Measurements from ENCODE around the gene CBY2.
A peak's percentile ranks its signal among the peaks of the same experiment; 100 is the strongest.

The CBY2 gene

GRCh38 chr13:45696610-45697226 is 5.4 kb upstream of the CBY2 start:
- TF ChIP-seq BHLHE40 (IDR thresholded peaks at IDR 0.05; ENCODE audit: borderline replicate concordance) (no peak), ELF4 (IDR thresholded peaks at IDR 0.05) (no peak), FOXK2 (IDR thresholded peaks at IDR 0.05) (no peak), SUZ12 (IDR thresholded peaks at IDR 0.05) (no peak), CTBP1 (IDR thresholded peaks at IDR 0.05; ENCODE audit: borderline replicate concordance) (no peak), SP1 (IDR thresholded peaks at IDR 0.05) (no peak), FOXM1 (IDR thresholded peaks at IDR 0.05; ENCODE audit: borderline replicate concordance) (no peak), L3MBTL2 (conservative IDR thresholded peaks at IDR 0.05) (no peak)
- ChIA-PET CTCF (no interaction called here), POLR2A (no interaction called here)
- no peak for DNase-seq (ENCODE audit: extremely low spot score)

- TF ChIP-seq FOXM1 (IDR thresholded peaks at IDR 0.05; ENCODE audit: borderline replicate concordance) (no peak), FOXA1 (IDR thresholded peaks at IDR 0.05) (no peak), LEF1 (IDR thresholded peaks at IDR 0.05; ENCODE audit: borderline replicate concordance) (no peak), CTBP1 (IDR thresholded peaks at IDR 0.05; ENCODE audit: borderline replicate concordance) (no peak), FOXK2 (IDR thresholded peaks at IDR 0.05) (no peak), ZNF384 (IDR thresholded peaks at IDR 0.05) (no peak), SP1 (IDR thresholded peaks at IDR 0.05) (no peak), ARNT (IDR thresholded peaks at IDR 0.05) (no peak), TARDBP (IDR thresholded peaks at IDR 0.05) (no peak), L3MBTL2 (conservative IDR thresholded peaks at IDR 0.05) (no peak), HDGF (IDR thresholded peaks at IDR 0.05; ENCODE audit: borderline replicate concordance) (no peak), ELF4 (IDR thresholded peaks at IDR 0.05) (no peak), SUZ12 (IDR thresholded peaks at IDR 0.05) (no peak), NFRKB (IDR thresholded peaks at IDR 0.05) (no peak), BHLHE40 (IDR thresholded peaks at IDR 0.05; ENCODE audit: borderline replicate concordance) (no peak)
- TF ChIP-seq, protein P1, sequence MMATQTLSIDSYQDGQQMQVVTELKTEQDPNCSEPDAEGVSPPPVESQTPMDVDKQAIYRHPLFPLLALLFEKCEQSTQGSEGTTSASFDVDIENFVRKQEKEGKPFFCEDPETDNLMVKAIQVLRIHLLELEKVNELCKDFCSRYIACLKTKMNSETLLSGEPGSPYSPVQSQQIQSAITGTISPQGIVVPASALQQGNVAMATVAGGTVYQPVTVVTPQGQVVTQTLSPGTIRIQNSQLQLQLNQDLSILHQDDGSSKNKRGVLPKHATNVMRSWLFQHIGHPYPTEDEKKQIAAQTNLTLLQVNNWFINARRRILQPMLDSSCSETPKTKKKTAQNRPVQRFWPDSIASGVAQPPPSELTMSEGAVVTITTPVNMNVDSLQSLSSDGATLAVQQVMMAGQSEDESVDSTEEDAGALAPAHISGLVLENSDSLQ (IDR thresholded peaks at IDR 0.05), result no peak
- ChIA-PET CTCF (interaction anchor here (0.6 to 0.9 kb wide), 2 partner anchors 17 to 76 kb away, joined by 3 read pairs; no protein-coding TSS in a partner anchor), POLR2A (no interaction called here)
- DNase-seq (ENCODE audit: extremely low spot score), result peak; percentile 18
Observed at GRCh38 chr13:45700971-45701900, 884 bp upstream of the CBY2 start.

GRCh38 chr13:45702869-45703391 is 810 bp downstream of the CBY2 start:
- CTCF ChIA-PET, result interaction anchor here (1.9 kb wide), 1 partner anchor 79 kb away, joined by 5 read pairs; no protein-coding TSS in a partner anchor
- POLR2A ChIA-PET, result no interaction called here
- no peak for DNase-seq (ENCODE audit: extremely low spot score)

DNA sequence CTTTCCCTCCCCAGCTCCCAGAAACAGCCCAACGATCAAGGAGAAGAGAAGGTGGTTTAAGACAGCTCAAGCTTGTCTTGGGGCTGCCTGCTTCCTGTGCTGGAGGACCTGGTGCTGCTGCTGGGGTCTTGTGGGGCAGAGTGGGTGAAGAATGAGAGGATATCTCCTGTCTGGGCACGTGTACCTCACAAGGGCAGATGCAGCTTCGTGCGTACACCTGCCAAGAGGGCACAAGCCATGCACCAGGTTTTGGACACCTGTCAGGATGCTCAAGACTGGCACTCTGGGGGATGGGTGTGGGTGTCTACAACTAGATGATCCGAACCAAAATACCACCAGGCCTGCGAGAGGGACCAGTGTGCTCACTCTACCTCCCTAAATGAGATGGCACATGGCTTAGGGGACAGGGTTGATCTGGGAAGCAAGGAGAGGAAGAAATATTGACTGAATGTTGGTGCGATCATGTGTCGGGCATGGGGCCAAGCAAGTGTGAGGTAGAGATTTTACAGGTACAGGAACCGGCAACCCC is 2.2 kb downstream of the CBY2 start:
- ChIA-PET CTCF (interaction anchor here (0.7 to 1.9 kb wide), 2 partner anchors 9 to 80 kb away, joined by 3 to 5 read pairs; no protein-coding TSS in a partner anchor), POLR2A (no interaction called here)
- DNase-seq (ENCODE audit: extremely low spot score), result no peak
- TF ChIP-seq NFRKB (IDR thresholded peaks at IDR 0.05) (no peak), TARDBP (IDR thresholded peaks at IDR 0.05) (no peak), LEF1 (IDR thresholded peaks at IDR 0.05; ENCODE audit: borderline replicate concordance) (no peak), CTBP1 (IDR thresholded peaks at IDR 0.05; ENCODE audit: borderline replicate concordance) (no peak), FOXM1 (IDR thresholded peaks at IDR 0.05; ENCODE audit: borderline replicate concordance) (no peak), ZNF384 (IDR thresholded peaks at IDR 0.05) (no peak), FOXK2 (IDR thresholded peaks at IDR 0.05) (no peak), HDGF (IDR thresholded peaks at IDR 0.05; ENCODE audit: borderline replicate concordance) (no peak), ELF4 (IDR thresholded peaks at IDR 0.05) (no peak), L3MBTL2 (conservative IDR thresholded peaks at IDR 0.05) (no peak)
- TF ChIP-seq, protein P1 (IDR thresholded peaks at IDR 0.05), result no peak

More at GRCh38 chr13:45702869-45703391, 810 bp downstream of the CBY2 start:
- no peak for TF ChIP-seq FOXA1 (IDR thresholded peaks at IDR 0.05)
- no peak for TF ChIP-seq ELF4 (IDR thresholded peaks at IDR 0.05)
- no peak for TF ChIP-seq NFRKB (IDR thresholded peaks at IDR 0.05)
- TF ChIP-seq HDGF (IDR thresholded peaks at IDR 0.05; ENCODE audit: borderline replicate concordance), result no peak
- no peak for TF ChIP-seq L3MBTL2 (conservative IDR thresholded peaks at IDR 0.05)
- TF ChIP-seq ZNF384 (IDR thresholded peaks at IDR 0.05), result no peak

- CTCF ChIA-PET, result interaction anchor here (0.7 to 1.9 kb wide), 2 partner anchors 10 to 81 kb away, joined by 3 to 5 read pairs; no protein-coding TSS in a partner anchor
- no peak for DNase-seq (ENCODE audit: extremely low spot score)
- no peak for TF ChIP-seq SP1 (IDR thresholded peaks at IDR 0.05)
- TF ChIP-seq ELF4 (IDR thresholded peaks at IDR 0.05), result no peak
- POLR2A ChIA-PET, result no interaction called here
Observed at GRCh38 chr13:45704854-45705695, 3.0 kb downstream of the CBY2 start.

- DNase-seq (ENCODE audit: extremely low spot score), result no peak
- ChIA-PET CTCF (no interaction called here), POLR2A (no interaction called here)
- no peak for TF ChIP-seq CTBP1 (IDR thresholded peaks at IDR 0.05; ENCODE audit: borderline replicate concordance)
- TF ChIP-seq FOXM1 (IDR thresholded peaks at IDR 0.05; ENCODE audit: borderline replicate concordance), result no peak
- TF ChIP-seq ZNF384 (IDR thresholded peaks at IDR 0.05), result no peak
- no peak for TF ChIP-seq BHLHE40 (IDR thresholded peaks at IDR 0.05; ENCODE audit: borderline replicate concordance)
- TF ChIP-seq SP1 (IDR thresholded peaks at IDR 0.05), result no peak
Observed at GRCh38 chr13:45705918-45706317, 3.8 kb downstream of the CBY2 start.

All from HEK293T (cell line).